Panc1 (cell line): ENCODE data around the gene TSKS. TPM values are rescaled to one million over a fixed set of nuclear protein-coding genes. Genes with fewer than 3 reads are reported as not detected.

ENCODE experiments used
- ATAC-seq: fragments of 200-7000 bp; cut with Tn5 transposase; 2 replicates; pipeline ENCODE4 v1.9.1; 2020; ENCODE audit warnings: mild to moderate bottlenecking, moderate library complexity
- BruUV-seq: library from RNA; stranded (reverse); fragments of 400-500 nt; replicated peaks from 2 replicates; lab custom pipeline; 2021; lab: Mats Ljungman, UMichigan
- CTCF ChIA-PET: fragments of 300-600 bp; sonication (Branson Sonifier 250); formaldehyde crosslinking; loops from one replicate; lab custom pipeline; 2022; ENCODE audit warnings: antibody characterized with exemption; lab: Charles Lee
- POLR2A ChIA-PET: fragments of 300-600 bp; sonication (Branson Sonifier 250); formaldehyde crosslinking; loops from one replicate; lab custom pipeline; 2022; ENCODE audit warnings: antibody characterized with exemption; lab: Charles Lee
- DNase-seq: peaks from one replicate; pipeline ENCODE4 v3.0.0-alpha.2; 2010; ENCODE audit warnings: low read depth, low spot score
- H3K27ac ChIP-seq: 2 replicates; pipeline ENCODE4 v1.5.1; 2011; ENCODE audit warnings: mild to moderate bottlenecking, low read length, inconsistent platforms
- H3K27me3 ChIP-seq: fragments of 200-500 bp; sonication (Bioruptor generic); 2 replicates; pipeline ENCODE4 v1.6.0; 2014; ENCODE audit warnings: low read length, inconsistent platforms; ENCODE audit not compliant: control insufficient read depth, insufficient read depth
- H3K36me3 ChIP-seq: fragments of 200-500 bp; sonication (Bioruptor generic); 2 replicates; pipeline ENCODE4 v1.5.1; 2014; ENCODE audit warnings: inconsistent platforms, mild to moderate bottlenecking, low read length, moderate library complexity; ENCODE audit not compliant: control insufficient read depth, insufficient read depth
- H3K4me1 ChIP-seq: 2 replicates; pipeline ENCODE4 v1.5.1; 2011; ENCODE audit warnings: inconsistent platforms, mild to moderate bottlenecking, low read length, moderate library complexity; ENCODE audit not compliant: control insufficient read depth, insufficient read depth
- H3K4me3 ChIP-seq, 2 experiments: 2 replicates each; pipeline ENCODE4 v1.5.1; 2011 to 2012; ENCODE audit warnings: low read depth in 2 of 2, low read length in 2 of 2, mild to moderate bottlenecking in 2 of 2, inconsistent platforms in 1 of 2, moderate library complexity in 1 of 2
- H3K9me3 ChIP-seq: fragments of 200-500 bp; sonication (Bioruptor generic); 2 replicates; pipeline ENCODE4 v1.5.1; 2014; ENCODE audit warnings: low read depth, mild to moderate bottlenecking, inconsistent platforms, low read length, moderate library complexity; ENCODE audit not compliant: control insufficient read depth, insufficient read depth
- POLR2AphosphoS5 ChIP-seq: IDR thresholded peaks from 2 replicates; pipeline ENCODE4 v1.6.1; 2012; ENCODE audit warnings: mild to moderate bottlenecking, low read depth, low read length, moderate library complexity
- SIN3A ChIP-seq: IDR thresholded peaks from 2 replicates; pipeline ENCODE4 v1.6.1; 2012; ENCODE audit warnings: low read depth, mild to moderate bottlenecking, low read length, moderate library complexity, borderline replicate concordance; ENCODE audit not compliant: insufficient read depth
- TCF7L2 ChIP-seq: IDR thresholded peaks from 2 replicates; pipeline ENCODE4 v1.6.1; 2011; ENCODE audit warnings: mild to moderate bottlenecking, low read depth, low read length, inconsistent platforms
- in situ Hi-C: cut with HindIII; loops from 2 replicates; pipeline ENCODE4 v1.10.0; 2016; ENCODE audit warnings: low sequenced_read_pairs, low pct_unique_long_range_greater_than_20kb
- intact Hi-C: fragments of 100-400 bp; cut with micrococcal nuclease; formaldehyde crosslinking; loops from one replicate; pipeline ENCODE4 v1.10.0; 2022; ENCODE audit not compliant: unreplicated experiment
- total RNA-seq: library from RNA; stranded (reverse); gene quantifications from one replicate; pipeline ENCODE4 v1.2.1, GENCODE V29; 2021; ENCODE audit not compliant: unreplicated experiment
- TF ChIP-seq, protein P1 (sequence below), 2 experiments: IDR thresholded peaks; 2 replicates each; pipeline ENCODE4 v1.6.1; 2011 to 2012; ENCODE audit warnings: low read depth in 2 of 2, control low read depth in 1 of 2, low read length in 1 of 2, mild to moderate bottlenecking in 1 of 2, moderate library complexity in 1 of 2; ENCODE audit not compliant: insufficient read depth in 1 of 2
- TF ChIP-seq, protein P2 (sequence below): fragments of 450-650 bp; IDR thresholded peaks from 2 replicates; pipeline ENCODE4 v1.5.1; 2017; ENCODE audit warnings: mild to moderate bottlenecking

TSKS gene
- total RNA-seq, 1 experiment from 2014 or later = not detected

DNA sequence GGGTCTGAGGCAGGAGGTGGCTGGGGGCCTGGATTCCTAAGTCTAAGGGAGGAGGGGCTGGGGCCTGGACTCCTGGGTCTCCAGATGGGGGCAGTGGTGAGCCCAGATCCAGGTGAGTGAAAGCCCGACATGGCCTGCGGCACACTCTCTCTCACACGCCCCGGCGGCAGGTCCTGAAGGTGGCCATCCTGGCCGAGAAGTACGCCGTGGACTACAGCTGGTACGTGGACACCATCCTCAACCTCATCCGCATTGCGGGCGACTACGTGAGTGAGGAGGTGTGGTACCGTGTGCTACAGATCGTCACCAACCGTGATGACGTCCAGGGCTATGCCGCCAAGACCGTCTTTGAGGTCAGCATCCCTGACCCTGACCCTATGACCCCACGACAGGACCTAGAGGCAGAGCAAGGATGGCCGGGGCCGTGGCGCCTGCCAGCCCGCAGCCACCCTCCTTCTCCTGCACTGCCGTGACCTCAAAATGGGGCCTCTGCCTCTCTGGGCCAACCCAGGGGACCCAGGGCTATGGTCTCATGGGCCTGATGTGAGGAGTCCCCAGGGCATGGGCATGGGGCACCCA lies 36.8 kb upstream of the TSKS start:
- ChIA-PET POLR2A (no interaction called here), CTCF (no interaction called here)
- no peak overlapping the region for H3K27ac ChIP-seq
- TF ChIP-seq, protein P1, sequence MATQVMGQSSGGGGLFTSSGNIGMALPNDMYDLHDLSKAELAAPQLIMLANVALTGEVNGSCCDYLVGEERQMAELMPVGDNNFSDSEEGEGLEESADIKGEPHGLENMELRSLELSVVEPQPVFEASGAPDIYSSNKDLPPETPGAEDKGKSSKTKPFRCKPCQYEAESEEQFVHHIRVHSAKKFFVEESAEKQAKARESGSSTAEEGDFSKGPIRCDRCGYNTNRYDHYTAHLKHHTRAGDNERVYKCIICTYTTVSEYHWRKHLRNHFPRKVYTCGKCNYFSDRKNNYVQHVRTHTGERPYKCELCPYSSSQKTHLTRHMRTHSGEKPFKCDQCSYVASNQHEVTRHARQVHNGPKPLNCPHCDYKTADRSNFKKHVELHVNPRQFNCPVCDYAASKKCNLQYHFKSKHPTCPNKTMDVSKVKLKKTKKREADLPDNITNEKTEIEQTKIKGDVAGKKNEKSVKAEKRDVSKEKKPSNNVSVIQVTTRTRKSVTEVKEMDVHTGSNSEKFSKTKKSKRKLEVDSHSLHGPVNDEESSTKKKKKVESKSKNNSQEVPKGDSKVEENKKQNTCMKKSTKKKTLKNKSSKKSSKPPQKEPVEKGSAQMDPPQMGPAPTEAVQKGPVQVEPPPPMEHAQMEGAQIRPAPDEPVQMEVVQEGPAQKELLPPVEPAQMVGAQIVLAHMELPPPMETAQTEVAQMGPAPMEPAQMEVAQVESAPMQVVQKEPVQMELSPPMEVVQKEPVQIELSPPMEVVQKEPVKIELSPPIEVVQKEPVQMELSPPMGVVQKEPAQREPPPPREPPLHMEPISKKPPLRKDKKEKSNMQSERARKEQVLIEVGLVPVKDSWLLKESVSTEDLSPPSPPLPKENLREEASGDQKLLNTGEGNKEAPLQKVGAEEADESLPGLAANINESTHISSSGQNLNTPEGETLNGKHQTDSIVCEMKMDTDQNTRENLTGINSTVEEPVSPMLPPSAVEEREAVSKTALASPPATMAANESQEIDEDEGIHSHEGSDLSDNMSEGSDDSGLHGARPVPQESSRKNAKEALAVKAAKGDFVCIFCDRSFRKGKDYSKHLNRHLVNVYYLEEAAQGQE (IDR thresholded peaks at IDR 0.05; ENCODE audit: insufficient read depth in 1 of 2, low read depth in 2 of 2, low read length in 1 of 2) = no peak
- no peak for TF ChIP-seq TCF7L2
- no peak for TF ChIP-seq POLR2AphosphoS5
- no peak for TF ChIP-seq SIN3A
- TF ChIP-seq, protein P2, sequence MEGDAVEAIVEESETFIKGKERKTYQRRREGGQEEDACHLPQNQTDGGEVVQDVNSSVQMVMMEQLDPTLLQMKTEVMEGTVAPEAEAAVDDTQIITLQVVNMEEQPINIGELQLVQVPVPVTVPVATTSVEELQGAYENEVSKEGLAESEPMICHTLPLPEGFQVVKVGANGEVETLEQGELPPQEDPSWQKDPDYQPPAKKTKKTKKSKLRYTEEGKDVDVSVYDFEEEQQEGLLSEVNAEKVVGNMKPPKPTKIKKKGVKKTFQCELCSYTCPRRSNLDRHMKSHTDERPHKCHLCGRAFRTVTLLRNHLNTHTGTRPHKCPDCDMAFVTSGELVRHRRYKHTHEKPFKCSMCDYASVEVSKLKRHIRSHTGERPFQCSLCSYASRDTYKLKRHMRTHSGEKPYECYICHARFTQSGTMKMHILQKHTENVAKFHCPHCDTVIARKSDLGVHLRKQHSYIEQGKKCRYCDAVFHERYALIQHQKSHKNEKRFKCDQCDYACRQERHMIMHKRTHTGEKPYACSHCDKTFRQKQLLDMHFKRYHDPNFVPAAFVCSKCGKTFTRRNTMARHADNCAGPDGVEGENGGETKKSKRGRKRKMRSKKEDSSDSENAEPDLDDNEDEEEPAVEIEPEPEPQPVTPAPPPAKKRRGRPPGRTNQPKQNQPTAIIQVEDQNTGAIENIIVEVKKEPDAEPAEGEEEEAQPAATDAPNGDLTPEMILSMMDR = no peak; the same call in 1 of the 2 replicates
- H3K9me3 ChIP-seq = no peaks in the 10 kb centered on the region
- H3K27me3 ChIP-seq = no peaks in the 10 kb centered on the region
- no peaks in the 10 kb centered on the region for H3K36me3 ChIP-seq
- no peaks in the 10 kb centered on the region for H3K4me1 ChIP-seq
- BruUV-seq = no TSS peak
- no peak for DNase-seq
- no peak; the same call in 1 of the 2 replicates for ATAC-seq
- intact Hi-C loops (no loop called here), in situ Hi-C loops (no loop called here)
- H3K4me3 ChIP-seq = no peak overlapping the region

DNA sequence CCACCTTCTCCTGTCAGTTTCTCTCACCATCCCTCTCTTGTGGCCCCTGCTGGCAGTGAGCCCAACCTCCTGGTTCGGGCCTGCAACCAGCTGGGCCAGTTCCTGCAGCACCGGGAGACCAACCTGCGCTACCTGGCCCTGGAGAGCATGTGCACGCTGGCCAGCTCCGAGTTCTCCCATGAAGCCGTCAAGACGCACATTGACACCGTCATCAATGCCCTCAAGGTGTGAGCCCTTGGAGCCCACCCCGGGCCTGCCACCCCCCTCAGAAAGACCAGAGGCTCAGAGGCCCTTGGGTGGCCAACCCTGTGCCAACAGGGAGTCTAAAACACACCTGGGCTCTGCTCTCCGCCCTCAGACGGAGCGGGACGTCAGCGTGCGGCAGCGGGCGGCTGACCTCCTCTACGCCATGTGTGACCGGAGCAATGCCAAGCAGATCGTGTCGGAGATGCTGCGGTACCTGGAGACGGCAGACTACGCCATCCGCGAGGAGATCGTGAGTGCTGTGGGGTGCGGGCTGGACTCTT lies 36.2 kb upstream of the TSKS start:
- CTCF ChIA-PET = no interaction called here
- no peak overlapping the region for H3K4me3 ChIP-seq
- no peaks in the 10 kb centered on the region; the same call in 1 of the 2 replicates for H3K36me3 ChIP-seq
- no peaks in the 10 kb centered on the region for H3K9me3 ChIP-seq
- in situ Hi-C loops (no loop called here), intact Hi-C loops (no loop called here)
- H3K27ac ChIP-seq = no peak overlapping the region
- H3K27me3 ChIP-seq = no peaks in the 10 kb centered on the region
- TF ChIP-seq, protein P2 = no peak
- TF ChIP-seq POLR2AphosphoS5 (no peak), SIN3A (no peak), TCF7L2 (no peak)
- TF ChIP-seq, protein P1 (IDR thresholded peaks at IDR 0.05; ENCODE audit: insufficient read depth in 1 of 2, low read depth in 2 of 2, low read length in 1 of 2) = no peak
- ATAC-seq (no peak), DNase-seq (no peak)
- BruUV-seq = no TSS peak
- H3K4me1 ChIP-seq = no peaks in the 10 kb centered on the region
- POLR2A ChIA-PET = no interaction called here
